ENCODE measurements around the gene CCDC60. TPM values are rescaled to one million over a fixed set of nuclear protein-coding genes. Genes with fewer than 3 reads are reported as not detected.

Gene CCDC60
- total and polyA plus RNA-seq, 2 experiments from 2014 or later = not detected

DNA sequence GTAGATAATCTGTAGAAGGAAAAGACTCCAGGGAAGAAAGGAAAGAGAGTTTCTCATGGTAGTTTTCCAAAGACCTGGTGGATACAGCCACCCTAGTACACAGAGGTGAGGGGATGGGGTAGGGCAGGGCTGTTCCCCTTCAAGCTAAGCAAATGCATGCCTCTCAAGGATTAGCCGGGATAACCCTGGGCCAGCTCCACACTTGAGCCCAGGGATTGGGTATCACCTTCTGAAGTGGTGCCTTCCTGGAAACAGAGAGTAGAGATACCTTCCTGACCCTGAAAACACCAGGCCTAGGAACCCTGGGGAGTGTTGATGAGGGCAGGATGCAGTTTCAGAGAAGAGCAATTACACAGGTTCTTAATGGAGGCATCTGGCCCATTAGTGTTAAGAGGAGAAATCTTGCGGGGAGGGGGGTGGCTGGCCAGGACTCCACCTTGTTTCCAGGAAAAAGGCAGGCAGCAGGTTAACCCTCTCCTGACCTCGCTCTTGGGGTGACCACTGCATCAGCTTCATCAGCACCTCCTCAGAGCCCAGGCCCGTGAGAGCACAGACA, 152.1 kb downstream of the CCDC60 start:
- Histone ChIP-seq H3K9me2 (ENCODE audit: insufficient read depth) (no peaks in the 10 kb centered on the region), H4K20me1 (ENCODE audit: insufficient read depth) (no peaks in the 10 kb centered on the region), H3K4me1 (ENCODE audit: insufficient read depth) (no peaks in the 10 kb centered on the region), H3K27ac (no peak overlapping the region), H3F3A (ENCODE audit: insufficient read depth) (no peaks in the 10 kb centered on the region), H2AFZ (no peak overlapping the region), H3K4me3 (no peak overlapping the region), H3K9ac (no peak overlapping the region), H3K27me3 (replicated peaks; ENCODE audit: insufficient read depth) (no peaks in the 10 kb centered on the region), H3K9me3 (ENCODE audit: low read depth) (no peaks in the 10 kb centered on the region), H3K36me3 (ENCODE audit: low read depth) (no peaks in the 10 kb centered on the region), H3K4me2 (ENCODE audit: unreplicated experiment) (no peak overlapping the region), H3K79me2 (ENCODE audit: insufficient read depth) (no peaks in the 10 kb centered on the region)
- in situ Hi-C loops (cut with MboI) = no loop called here
- no peak for TF ChIP-seq EZH2 (IDR thresholded peaks at IDR 0.05; ENCODE audit: insufficient read depth, poor library complexity, severe bottlenecking)
- no peak for TF ChIP-seq EZH2phosphoT487 (IDR thresholded peaks at IDR 0.05; ENCODE audit: insufficient read depth, low read depth)
- no peak for DNase-seq
- WGBS, 2 experiments (ENCODE audit: low coverage in 1 of 2, low lambda C conversion rate in 2 of 2, missing lambda C conversion rate in 2 of 2) = 10 to 15% methylated on average over 4 of the region's 4 CpGs

DNA sequence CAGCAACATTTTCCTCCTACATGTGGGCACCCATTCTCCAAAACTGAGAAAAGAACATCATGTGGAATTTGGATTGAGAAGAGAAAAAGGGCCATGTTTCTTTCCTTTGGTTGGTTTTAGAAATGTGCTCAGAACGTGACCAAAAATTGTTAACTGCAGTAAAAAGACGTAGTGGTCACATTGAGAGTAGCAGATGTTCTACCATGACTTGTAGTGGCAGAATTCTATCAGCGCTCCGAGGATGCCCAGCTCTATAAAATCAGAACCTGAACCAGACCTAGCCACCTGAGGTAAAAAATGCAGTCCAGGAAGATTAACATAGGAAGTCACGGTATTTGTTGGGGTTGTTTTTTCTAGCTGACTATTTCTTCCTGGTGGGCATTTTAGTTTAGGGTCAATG, 157.3 kb downstream of the CCDC60 start:
- in situ Hi-C loops (cut with MboI) = no loop called here
- no peaks in the 10 kb centered on the region for H3K27me3 ChIP-seq (replicated peaks; ENCODE audit: insufficient read depth)
- no peak overlapping the region for H3K4me3 ChIP-seq
- no peak overlapping the region for H3K4me2 ChIP-seq (ENCODE audit: unreplicated experiment)
- no peaks in the 10 kb centered on the region for H3K36me3 ChIP-seq (ENCODE audit: low read depth)
- WGBS, 2 experiments (ENCODE audit: low coverage in 1 of 2, low lambda C conversion rate in 2 of 2, missing lambda C conversion rate in 2 of 2) = 28 to 33% methylated on average over 5 of the region's 5 CpGs
- DNase-seq = no peak
- no peaks in the 10 kb centered on the region for H3K79me2 ChIP-seq (ENCODE audit: insufficient read depth)
- no peak for TF ChIP-seq EZH2phosphoT487 (IDR thresholded peaks at IDR 0.05; ENCODE audit: insufficient read depth, low read depth)
- TF ChIP-seq EZH2 (IDR thresholded peaks at IDR 0.05; ENCODE audit: insufficient read depth, poor library complexity, severe bottlenecking) = no peak
- no peaks in the 10 kb centered on the region for H4K20me1 ChIP-seq (ENCODE audit: insufficient read depth)
- no peaks in the 10 kb centered on the region for H3K9me2 ChIP-seq (ENCODE audit: insufficient read depth)
- no peak overlapping the region for H2AFZ ChIP-seq
- H3K9ac ChIP-seq = no peak overlapping the region
- H3F3A ChIP-seq (ENCODE audit: insufficient read depth) = no peaks in the 10 kb centered on the region
- no peaks in the 10 kb centered on the region for H3K4me1 ChIP-seq (ENCODE audit: insufficient read depth)
- no peaks in the 10 kb centered on the region for H3K9me3 ChIP-seq (ENCODE audit: low read depth)
- H3K27ac ChIP-seq = no peak overlapping the region

DNA sequence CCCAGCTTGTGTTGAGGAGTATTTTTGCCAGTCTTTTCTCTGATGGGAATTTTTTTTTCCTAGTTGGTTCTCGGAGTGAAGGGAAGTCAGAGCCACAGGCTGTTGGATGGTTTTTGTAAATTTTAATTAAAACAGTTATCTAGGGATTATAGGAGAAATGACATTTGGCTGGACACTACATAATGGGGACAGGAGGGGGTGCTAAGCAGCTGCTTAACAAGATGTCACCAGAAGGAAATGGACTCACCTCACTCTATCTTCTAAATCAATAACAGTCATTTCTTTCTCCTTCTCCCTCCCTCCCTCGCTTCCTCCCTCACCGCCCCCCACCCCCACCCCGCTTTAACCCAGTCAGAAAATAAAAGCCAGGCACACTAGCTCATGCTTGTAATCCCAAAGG, 165.7 kb downstream of the CCDC60 start:
- in situ Hi-C loops (cut with MboI) = no loop called here
- no peak overlapping the region for H3K4me2 ChIP-seq (ENCODE audit: unreplicated experiment)

DNA sequence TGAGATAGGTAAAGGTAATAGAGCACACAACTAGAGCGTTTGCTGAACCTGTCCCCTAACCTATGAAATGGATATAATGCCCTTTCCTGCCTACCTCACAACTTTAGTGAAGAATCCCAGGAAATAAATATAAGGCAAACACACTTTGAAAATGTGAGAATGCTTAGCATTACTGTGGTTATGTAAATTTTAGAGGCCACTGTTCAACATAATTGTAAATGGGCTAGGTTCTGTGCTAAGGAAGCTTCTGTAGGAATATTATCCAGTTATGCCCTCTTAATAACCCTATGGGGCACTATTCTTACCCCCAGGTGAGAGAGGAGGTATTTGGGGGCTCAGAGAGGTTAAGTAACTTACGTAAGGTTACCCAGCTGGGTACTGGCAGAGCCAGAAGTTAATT, 166.5 kb downstream of the CCDC60 start:
- no peaks in the 10 kb centered on the region for H3K9me3 ChIP-seq (ENCODE audit: low read depth)
- no peak overlapping the region for H3K4me3 ChIP-seq
- H3K79me2 ChIP-seq (ENCODE audit: insufficient read depth) = no peaks in the 10 kb centered on the region
- H3K27me3 ChIP-seq (replicated peaks; ENCODE audit: insufficient read depth) = no peaks in the 10 kb centered on the region
- no peak overlapping the region for H3K27ac ChIP-seq
- H3K4me2 ChIP-seq (ENCODE audit: unreplicated experiment) = no peak overlapping the region
- H3K9me2 ChIP-seq (ENCODE audit: insufficient read depth) = no peaks in the 10 kb centered on the region
- in situ Hi-C loops (cut with MboI) = no loop called here
- H4K20me1 ChIP-seq (ENCODE audit: insufficient read depth) = no peaks in the 10 kb centered on the region
- H2AFZ ChIP-seq = no peak overlapping the region
- H3K36me3 ChIP-seq (ENCODE audit: low read depth) = no peaks in the 10 kb centered on the region
- no peak overlapping the region for H3K9ac ChIP-seq
- H3F3A ChIP-seq (ENCODE audit: insufficient read depth) = no peaks in the 10 kb centered on the region
- no peak for DNase-seq
- WGBS, 2 experiments (ENCODE audit: low coverage in 1 of 2, low lambda C conversion rate in 2 of 2, missing lambda C conversion rate in 2 of 2) = 20 to 21% methylated on average over 2 of the region's 2 CpGs
- H3K4me1 ChIP-seq (ENCODE audit: insufficient read depth) = no peaks in the 10 kb centered on the region
- TF ChIP-seq EZH2phosphoT487 (IDR thresholded peaks at IDR 0.05; ENCODE audit: insufficient read depth, low read depth) = no peak
- TF ChIP-seq EZH2 (IDR thresholded peaks at IDR 0.05; ENCODE audit: insufficient read depth, poor library complexity, severe bottlenecking) = no peak

More for the DNA sequence above, 165.7 kb downstream of the CCDC60 start:
- no peaks in the 10 kb centered on the region for H3K4me1 ChIP-seq (ENCODE audit: insufficient read depth)
- no peak overlapping the region for H3K9ac ChIP-seq
- 0 to 21% methylated on average over 1 to 4 of the region's 4 CpGs for WGBS, 2 experiments (ENCODE audit: low coverage in 1 of 2, low lambda C conversion rate in 2 of 2, missing lambda C conversion rate in 2 of 2)
- no peak overlapping the region for H3K27ac ChIP-seq
- no peak for DNase-seq
- no peaks in the 10 kb centered on the region for H3K9me3 ChIP-seq (ENCODE audit: low read depth)
- no peak overlapping the region for H3K4me3 ChIP-seq
- H3K27me3 ChIP-seq (replicated peaks; ENCODE audit: insufficient read depth) = no peaks in the 10 kb centered on the region
- H2AFZ ChIP-seq = no peak overlapping the region
- H3F3A ChIP-seq (ENCODE audit: insufficient read depth) = no peaks in the 10 kb centered on the region
- H3K36me3 ChIP-seq (ENCODE audit: low read depth) = no peaks in the 10 kb centered on the region
- H3K9me2 ChIP-seq (ENCODE audit: insufficient read depth) = no peaks in the 10 kb centered on the region
- no peak for TF ChIP-seq EZH2phosphoT487 (IDR thresholded peaks at IDR 0.05; ENCODE audit: insufficient read depth, low read depth)
- no peak for TF ChIP-seq EZH2 (IDR thresholded peaks at IDR 0.05; ENCODE audit: insufficient read depth, poor library complexity, severe bottlenecking)
- H4K20me1 ChIP-seq (ENCODE audit: insufficient read depth) = no peaks in the 10 kb centered on the region
- no peaks in the 10 kb centered on the region for H3K79me2 ChIP-seq (ENCODE audit: insufficient read depth)

DNA sequence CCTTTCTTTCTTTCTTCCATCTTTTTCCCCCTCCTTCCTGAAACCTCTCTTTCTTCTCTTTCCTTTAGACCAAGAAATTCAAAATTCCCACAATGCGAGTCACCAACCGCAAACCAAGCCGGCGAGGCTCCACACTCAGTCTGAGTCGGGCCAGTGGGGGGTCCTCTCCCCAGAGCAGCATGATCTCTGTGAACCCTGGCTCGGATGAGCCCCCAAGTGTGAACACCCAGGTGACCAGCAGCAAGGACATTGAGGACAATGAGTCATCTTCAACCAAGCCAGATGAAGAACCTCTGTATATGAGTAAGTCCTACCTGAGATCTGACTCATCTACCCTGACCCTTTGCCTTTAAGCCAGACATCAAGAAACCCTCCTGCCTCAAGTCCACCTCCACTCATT, 170.5 kb downstream of the CCDC60 start:
- H3K9ac ChIP-seq = no peak overlapping the region
- no peaks in the 10 kb centered on the region for H3K9me2 ChIP-seq (ENCODE audit: insufficient read depth)
- H3F3A ChIP-seq (ENCODE audit: insufficient read depth) = no peaks in the 10 kb centered on the region
- H3K4me1 ChIP-seq (ENCODE audit: insufficient read depth) = no peaks in the 10 kb centered on the region
- DNase-seq = no peak
- WGBS, 2 experiments (ENCODE audit: low coverage in 1 of 2, low lambda C conversion rate in 2 of 2, missing lambda C conversion rate in 2 of 2) = 67 to 70% methylated on average over 6 of the region's 6 CpGs
- H4K20me1 ChIP-seq (ENCODE audit: insufficient read depth) = no peaks in the 10 kb centered on the region
- no peaks in the 10 kb centered on the region for H3K9me3 ChIP-seq (ENCODE audit: low read depth)
- H3K27ac ChIP-seq = no peak overlapping the region
- H3K79me2 ChIP-seq (ENCODE audit: insufficient read depth) = no peaks in the 10 kb centered on the region
- no peak overlapping the region for H3K4me3 ChIP-seq
- no peak overlapping the region for H3K4me2 ChIP-seq (ENCODE audit: unreplicated experiment)
- in situ Hi-C loops (cut with MboI) = no loop called here
- H3K36me3 ChIP-seq (ENCODE audit: low read depth) = no peaks in the 10 kb centered on the region
- no peak overlapping the region for H2AFZ ChIP-seq
- no peaks in the 10 kb centered on the region for H3K27me3 ChIP-seq (replicated peaks; ENCODE audit: insufficient read depth)
- TF ChIP-seq EZH2 (IDR thresholded peaks at IDR 0.05; ENCODE audit: insufficient read depth, poor library complexity, severe bottlenecking) (no peak), EZH2phosphoT487 (IDR thresholded peaks at IDR 0.05; ENCODE audit: insufficient read depth, low read depth) (no peak)

All from GM23248 (cell line).